Stimulated activated CD4-positive, alpha-beta T cell treated with anti-CD3 and anti-CD28 coated beads, Interleukin-15, amount 100 ng/mL, for 1 hour (primary cell): ENCODE results near the gene DLEC1.

Experiments
- DNase-seq, 2 donors: peaks; one replicate each; pipeline ENCODE4 v3.0.0-alpha.2; 2020; ENCODE audit warnings: low read depth in 1 of 2, low spot score in 1 of 2

Gene DLEC1, protein sequence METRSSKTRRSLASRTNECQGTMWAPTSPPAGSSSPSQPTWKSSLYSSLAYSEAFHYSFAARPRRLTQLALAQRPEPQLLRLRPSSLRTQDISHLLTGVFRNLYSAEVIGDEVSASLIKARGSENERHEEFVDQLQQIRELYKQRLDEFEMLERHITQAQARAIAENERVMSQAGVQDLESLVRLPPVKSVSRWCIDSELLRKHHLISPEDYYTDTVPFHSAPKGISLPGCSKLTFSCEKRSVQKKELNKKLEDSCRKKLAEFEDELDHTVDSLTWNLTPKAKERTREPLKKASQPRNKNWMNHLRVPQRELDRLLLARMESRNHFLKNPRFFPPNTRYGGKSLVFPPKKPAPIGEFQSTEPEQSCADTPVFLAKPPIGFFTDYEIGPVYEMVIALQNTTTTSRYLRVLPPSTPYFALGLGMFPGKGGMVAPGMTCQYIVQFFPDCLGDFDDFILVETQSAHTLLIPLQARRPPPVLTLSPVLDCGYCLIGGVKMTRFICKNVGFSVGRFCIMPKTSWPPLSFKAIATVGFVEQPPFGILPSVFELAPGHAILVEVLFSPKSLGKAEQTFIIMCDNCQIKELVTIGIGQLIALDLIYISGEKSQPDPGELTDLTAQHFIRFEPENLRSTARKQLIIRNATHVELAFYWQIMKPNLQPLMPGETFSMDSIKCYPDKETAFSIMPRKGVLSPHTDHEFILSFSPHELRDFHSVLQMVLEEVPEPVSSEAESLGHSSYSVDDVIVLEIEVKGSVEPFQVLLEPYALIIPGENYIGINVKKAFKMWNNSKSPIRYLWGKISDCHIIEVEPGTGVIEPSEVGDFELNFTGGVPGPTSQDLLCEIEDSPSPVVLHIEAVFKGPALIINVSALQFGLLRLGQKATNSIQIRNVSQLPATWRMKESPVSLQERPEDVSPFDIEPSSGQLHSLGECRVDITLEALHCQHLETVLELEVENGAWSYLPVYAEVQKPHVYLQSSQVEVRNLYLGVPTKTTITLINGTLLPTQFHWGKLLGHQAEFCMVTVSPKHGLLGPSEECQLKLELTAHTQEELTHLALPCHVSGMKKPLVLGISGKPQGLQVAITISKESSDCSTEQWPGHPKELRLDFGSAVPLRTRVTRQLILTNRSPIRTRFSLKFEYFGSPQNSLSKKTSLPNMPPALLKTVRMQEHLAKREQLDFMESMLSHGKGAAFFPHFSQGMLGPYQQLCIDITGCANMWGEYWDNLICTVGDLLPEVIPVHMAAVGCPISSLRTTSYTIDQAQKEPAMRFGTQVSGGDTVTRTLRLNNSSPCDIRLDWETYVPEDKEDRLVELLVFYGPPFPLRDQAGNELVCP (N-terminal part only)

DNA sequence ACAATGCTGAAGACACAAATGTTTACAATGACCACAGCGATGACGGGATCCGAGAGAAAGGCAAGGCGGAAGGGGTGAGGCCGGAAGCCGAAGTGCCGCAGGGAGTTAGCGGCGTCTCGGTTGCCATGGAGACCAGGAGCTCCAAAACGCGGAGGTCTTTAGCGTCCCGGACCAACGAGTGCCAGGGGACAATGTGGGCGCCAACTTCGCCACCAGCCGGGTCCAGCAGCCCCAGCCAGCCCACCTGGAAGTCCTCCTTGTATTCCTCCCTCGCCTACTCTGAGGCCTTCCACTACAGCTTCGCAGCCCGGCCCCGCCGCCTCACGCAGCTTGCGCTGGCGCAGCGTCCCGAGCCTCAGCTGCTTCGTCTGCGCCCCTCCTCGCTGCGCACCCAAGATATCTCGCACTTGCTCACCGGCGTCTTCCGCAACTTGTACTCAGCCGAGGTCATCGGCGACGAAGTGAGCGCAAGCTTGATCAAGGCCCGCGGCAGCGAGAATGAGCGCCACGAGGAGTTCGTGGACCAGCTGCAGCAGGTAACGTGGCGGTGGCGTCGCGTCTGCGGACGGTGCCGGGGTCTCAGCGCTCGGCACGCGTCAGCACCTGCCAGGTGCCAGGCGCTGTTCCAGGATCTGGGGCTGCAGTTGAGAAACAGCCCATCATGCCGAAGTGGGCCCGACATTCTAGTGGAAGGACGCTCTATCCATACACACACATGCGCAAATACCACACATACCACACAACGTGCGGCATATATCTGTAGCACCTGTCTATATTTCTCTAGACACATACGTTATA lies at the start of gene DLEC1:
TSS of gene DLEC1 (plus strand) at position 108 of the 798 bp plus-strand sequence. CDS start at position 126, 18 bp downstream.
- DNase-seq = peak; percentile 41 to 67

DNA sequence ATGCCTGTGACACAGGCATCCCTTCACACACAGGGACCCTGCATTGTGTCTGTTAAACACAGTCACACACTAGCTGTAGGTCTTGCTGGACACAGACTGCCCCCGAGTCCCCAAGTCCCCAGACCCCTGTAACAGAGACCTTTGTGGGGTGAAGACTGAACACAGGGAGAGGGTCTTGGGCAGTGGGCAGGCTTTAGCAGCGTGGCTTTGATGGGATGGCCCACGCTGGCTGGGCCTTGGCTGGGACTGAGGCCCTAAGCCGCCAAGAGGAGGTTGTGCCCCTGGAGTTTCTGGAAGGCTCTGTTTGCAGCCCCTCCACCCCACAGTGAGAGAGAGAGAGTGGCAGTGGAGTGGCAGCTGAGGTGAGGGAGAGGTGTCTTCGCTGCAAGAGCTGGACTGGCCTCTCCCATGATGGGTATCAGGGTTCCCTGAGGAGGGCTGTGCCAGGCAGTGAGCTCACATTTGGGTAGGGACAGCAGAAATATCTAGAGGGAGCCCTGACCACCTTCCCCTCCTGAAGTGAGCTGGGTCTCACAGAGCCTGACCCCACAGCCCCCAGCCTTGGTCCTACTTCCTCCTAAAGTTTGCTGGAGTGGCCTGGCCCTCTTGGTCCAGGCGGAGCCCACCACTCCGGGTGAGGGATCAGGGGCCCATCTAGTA lies 49.1 kb upstream of the DLEC1 start:
- no peak for DNase-seq

DNA sequence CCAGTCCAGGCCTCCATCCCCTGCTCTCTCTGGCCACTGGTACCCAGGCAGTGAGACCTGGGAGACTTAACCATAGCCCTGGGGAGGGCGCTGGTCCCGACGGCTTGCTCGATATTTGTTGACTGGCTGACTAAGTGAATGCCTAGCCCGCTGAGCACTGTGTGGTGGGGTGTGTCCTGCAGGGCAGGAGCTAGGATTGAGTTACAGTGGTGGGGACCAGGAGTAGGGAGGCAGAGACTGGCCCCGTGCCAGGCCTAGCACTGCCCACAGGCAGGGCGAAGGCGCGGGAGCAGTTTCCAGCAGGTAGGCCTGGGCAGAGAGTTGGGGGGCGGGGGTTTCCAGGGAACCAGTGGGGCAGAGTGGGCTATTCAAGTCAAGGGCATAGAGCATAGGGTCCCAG lies 48.5 kb upstream of the DLEC1 start, which contains the start of gene VILL:
TSS of gene VILL (plus strand) at position 260 of the 400 bp plus-strand sequence. CDS start 2,887 bp downstream, outside the sequence.
- no peak for DNase-seq

DNA sequence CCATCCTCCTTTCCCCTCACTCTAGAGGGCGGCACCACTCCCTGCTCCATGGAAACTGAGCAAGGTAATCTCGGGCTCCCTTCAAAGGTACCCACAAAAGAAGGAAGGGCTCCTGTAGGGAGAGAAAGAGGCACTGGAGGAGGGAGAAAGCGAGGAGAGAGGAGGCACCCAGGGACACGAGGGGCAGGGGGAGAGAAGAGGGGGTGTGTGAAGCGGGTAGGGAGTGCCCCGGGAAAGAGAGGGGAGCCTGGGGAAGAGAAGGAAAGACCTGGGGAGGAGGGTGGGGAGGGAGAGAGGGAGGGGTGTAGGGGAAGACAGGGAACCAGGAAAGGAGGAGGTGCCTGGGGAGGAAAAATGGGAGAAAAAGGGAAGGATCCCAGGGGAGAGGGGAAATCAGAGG lies 47.9 kb upstream of the DLEC1 start:
- no peak for DNase-seq

- no peak for DNase-seq
Observed at GRCh38 chr3:37991823-37992222, 47.2 kb upstream of the DLEC1 start.

- no peak for DNase-seq
Observed at GRCh38 chr3:37992271-37993066, 46.5 kb upstream of the DLEC1 start.

GRCh38 chr3:37993067-37993455 lies 45.9 kb upstream of the DLEC1 start:
- DNase-seq = no peak

GRCh38 chr3:37993460-37993819 lies 45.6 kb upstream of the DLEC1 start:
- no peak for DNase-seq

DNA sequence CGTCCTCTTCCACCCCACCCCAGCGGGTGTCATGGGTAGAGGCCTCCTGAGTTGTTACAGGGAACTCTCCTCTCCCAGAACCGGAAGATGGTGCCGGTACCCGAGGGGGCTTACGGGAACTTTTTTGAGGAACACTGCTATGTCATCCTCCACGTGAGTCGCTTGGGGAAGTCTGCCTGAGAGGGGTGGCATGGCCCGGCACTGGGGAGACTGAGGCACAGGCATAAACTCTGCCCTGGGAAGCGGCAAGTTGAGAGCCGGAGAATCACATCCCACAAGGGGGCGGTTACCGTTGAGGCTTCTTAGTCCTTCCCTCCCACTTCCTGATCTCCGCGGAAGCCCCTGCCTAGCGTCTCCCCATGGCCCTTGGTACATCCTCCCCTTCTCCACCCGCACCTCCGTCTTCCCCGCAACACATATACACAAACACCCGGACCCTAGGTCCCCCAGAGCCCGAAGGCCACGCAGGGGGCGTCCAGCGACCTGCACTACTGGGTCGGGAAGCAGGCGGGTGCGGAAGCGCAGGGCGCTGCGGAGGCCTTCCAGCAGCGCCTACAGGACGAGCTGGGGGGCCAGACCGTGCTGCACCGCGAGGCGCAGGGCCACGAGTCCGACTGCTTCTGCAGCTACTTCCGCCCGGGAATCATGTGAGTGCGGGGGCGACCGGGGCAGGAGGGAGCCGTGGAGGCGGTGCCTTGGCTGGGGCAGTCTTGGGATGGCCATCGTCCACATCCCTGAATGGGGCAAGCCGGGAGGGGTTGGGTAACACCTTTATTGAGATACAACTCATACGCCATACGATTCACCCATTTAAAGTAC lies 45.0 kb upstream of the DLEC1 start:
- peak; percentile 22 to 50 for DNase-seq

GRCh38 chr3:37994639-37994972 lies 44.4 kb upstream of the DLEC1 start:
- no peak for DNase-seq

- no peak for DNase-seq
Observed at GRCh38 chr3:37995652-37996641, 43.1 kb upstream of the DLEC1 start.

DNA sequence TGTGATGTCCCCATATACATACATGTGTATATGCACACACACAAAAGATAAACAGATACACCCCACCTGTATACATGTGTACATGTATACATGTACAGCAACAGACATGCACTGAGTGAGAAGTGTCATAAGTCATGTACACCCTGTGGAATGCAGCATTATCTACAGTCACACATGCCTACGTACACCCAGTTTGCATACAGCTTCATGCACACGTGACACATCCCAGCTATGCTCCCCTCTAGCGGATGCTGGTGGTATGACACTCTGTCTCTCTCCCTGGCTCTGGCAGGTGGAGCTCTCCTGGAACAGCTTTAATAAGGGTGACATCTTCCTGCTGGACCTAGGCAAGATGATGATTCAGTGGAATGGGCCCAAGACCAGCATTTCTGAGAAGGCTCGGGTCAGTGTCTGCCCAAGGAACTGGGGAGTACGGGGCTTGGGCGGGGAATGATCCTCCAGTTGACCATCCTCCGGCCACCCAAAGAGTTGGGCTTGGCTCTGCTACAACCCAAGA lies 42.2 kb upstream of the DLEC1 start:
- DNase-seq = peak; percentile 54 to 65

DNA sequence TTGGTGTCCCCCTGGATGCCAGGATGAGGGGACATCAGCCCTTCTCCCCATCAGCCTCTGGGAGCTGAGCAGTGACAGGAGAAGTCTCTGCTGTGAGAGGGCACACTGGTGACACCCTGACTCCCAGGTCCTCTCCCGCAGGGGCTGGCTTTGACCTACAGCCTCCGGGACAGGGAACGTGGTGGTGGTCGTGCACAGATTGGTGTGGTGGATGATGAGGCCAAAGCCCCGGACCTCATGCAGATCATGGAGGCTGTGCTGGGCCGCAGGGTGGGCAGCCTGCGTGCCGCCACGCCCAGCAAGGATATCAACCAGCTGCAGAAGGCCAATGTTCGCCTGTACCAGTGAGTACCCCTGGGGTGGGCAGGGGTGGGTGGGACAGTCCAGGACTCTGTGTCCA lies 41.7 kb upstream of the DLEC1 start:
- no peak for DNase-seq

DNA sequence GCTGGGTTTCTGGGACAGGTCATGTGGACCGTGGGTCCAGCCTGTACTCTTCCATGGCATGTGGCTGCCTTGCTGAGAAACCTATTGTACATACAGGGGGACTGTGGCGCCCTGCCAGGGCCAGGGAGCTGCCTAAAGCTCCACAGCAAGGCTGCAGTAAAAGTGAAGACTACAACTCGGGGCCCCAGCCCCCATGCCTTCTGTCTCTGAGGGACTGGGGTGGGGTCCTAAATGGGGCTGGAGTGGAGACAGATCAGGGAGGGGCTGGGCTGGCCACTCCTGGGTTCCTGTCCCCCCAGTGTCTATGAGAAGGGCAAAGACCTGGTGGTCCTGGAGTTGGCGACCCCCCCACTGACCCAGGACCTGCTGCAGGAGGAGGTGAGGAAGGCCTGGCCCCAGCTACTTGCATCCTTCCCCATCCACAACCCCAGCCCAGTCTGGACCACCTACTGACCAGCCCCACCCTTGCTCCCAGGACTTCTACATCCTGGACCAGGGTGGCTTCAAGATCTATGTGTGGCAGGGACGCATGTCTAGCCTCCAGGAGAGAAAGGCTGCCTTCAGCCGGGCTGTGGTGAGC lies 41.1 kb upstream of the DLEC1 start:
- DNase-seq = no peak

- DNase-seq = no peak
Observed at GRCh38 chr3:37999836-38000235, 39.2 kb upstream of the DLEC1 start.

DNA sequence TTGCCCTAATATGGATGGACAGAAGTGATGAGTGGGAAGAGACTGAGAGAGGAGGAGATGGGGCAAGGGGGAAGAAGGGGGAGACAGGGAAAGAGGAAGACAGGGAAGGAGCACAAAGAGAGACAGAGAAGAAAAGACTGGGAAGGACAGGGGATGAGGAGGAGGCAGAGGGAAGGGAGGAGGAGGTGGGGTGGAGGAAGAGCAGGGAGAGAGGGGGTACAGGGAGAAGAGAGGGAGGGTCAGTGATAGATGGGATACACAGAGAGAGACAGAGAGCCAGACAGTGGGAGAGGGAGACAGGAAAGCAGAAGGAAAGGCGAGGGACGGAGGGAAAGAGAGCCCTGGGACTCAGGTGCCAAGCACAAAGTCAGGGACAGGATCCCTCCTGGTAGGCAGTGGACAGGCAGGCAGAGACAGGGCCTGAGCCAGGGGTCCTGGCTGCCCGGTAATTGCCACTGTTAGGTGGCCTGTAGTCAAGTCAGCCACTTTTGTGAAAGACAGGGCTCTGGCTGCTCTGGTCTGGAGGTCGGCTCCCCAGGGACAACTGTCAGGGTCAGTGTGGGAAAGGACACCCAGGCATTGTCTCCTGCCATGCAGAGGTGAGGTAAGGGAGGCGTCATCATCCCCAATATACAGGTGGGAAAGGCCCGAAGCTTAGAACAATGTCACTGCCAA lies 38.6 kb upstream of the DLEC1 start:
- DNase-seq = no peak
